GM18517 (cell line): ENCODE data around the gene CCDC120.

Experiments used
- ATAC-seq: cut with Tn5 transposase; IDR thresholded peaks from one replicate; pipeline ENCODE4 v1.9.1; 2021; ENCODE audit warnings: mild to moderate bottlenecking, moderate library complexity; ENCODE audit not compliant: unreplicated experiment

The CCDC120 gene, protein sequence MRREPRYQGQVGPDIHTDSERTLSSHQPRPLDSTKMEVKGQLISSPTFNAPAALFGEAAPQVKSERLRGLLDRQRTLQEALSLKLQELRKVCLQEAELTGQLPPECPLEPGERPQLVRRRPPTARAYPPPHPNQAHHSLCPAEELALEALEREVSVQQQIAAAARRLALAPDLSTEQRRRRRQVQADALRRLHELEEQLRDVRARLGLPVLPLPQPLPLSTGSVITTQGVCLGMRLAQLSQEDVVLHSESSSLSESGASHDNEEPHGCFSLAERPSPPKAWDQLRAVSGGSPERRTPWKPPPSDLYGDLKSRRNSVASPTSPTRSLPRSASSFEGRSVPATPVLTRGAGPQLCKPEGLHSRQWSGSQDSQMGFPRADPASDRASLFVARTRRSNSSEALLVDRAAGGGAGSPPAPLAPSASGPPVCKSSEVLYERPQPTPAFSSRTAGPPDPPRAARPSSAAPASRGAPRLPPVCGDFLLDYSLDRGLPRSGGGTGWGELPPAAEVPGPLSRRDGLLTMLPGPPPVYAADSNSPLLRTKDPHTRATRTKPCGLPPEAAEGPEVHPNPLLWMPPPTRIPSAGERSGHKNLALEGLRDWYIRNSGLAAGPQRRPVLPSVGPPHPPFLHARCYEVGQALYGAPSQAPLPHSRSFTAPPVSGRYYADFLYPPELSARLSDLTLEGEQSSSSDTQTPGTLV

DNA sequence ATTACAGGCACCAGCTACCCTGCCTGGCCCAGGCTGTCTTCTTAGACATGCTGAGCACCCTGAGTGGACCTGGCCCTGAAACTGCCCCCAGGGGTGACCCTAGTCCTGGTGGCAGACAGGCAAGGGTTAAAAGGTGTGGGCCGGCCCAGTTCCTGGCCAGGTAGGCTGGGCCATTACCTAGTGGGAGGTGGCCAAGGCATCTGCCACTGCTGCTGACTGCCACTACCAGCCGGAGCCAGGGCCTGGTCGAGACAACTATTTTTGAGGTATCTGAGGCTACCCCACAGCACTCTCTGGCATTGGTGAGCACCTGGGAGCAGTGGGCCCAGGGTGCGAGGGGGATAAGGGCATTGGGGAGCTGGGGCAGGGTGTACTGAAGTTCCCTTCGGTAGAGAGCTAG is at the start of gene CCDC120:
CCDC120 (plus strand) TSS at position 206 of the 400 bp plus-strand sequence. CDS start 3,043 bp downstream, outside the sequence.
- no peak for ATAC-seq

DNA sequence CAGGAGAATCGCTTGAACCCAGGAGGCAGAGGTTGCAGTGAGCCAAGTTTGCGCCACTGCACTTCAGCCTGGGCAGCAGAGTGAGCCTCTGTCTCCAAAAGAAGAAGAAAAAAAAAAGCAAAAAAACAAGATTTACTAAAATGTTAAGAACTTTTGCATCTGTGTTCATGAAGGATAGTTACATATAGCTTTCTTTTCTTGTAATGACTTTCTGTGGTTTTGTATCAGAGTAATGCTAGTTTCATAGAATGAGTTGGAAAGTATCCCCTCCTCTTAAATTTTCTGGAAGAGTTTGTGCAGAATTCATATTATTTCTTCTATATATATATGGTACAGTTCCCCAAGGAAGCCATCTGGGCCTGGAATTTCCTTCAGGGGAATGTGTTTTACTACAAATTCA is 39.7 kb upstream of the CCDC120 start:
- no peak for ATAC-seq

GRCh38 chrX:49019599-49020249 is 39.1 kb upstream of the CCDC120 start:
- ATAC-seq = no peak

GRCh38 chrX:49029876-49030275 is 28.9 kb upstream of the CCDC120 start:
- no peak for ATAC-seq

DNA sequence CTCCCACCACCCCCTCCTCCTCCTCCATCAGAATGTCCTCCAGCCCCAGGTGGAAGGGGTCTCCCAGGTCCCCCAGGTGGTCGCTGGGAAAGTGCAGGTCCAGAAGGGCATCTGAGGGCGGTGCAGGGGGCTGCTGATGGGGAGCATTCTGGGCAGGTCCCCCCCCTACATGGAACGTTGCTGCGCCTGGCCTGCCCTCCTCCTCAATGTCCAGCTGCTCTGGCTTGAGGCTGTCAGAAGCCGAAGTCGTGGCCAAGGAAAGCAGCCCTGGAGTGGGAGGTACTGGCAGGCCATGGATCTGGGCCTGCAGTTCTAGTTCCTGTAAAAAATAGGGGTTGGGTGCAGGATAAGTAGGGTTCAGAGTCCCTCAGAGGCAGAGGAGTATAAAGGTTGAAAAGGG is 28.5 kb upstream of the CCDC120 start:
- ATAC-seq = no peak

GRCh38 chrX:49037883-49038475 is 20.8 kb upstream of the CCDC120 start:
- no peak for ATAC-seq

- ATAC-seq = no peak
Observed at GRCh38 chrX:49039598-49040375, 19.0 kb upstream of the CCDC120 start.

DNA sequence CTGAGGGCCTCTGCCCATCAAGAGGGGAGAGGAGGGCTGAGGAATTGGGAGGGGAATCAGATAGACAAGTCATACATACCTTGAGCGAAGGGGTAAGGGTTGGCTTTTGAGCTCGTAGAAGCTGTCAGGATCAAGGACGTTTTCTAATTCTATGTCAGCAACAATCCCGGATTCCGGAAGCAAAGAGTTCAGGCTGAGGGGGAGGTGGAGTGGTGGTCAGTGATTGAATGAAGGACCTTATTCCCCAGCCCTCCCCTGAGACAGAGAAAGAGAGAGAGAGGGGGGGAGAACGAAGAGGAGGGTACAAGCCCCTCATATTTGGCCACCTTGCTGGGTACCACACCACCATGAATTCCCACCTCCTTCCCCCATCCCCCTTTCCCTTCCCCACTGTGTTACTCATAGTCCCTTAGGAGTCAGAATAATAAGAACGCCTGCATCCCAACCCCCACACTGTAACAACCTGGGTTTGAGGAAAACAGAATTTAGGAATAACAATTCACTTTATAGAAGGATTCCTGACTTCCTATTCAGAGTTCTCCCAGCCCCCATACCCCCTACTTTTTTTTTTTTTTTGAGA is 18.3 kb upstream of the CCDC120 start:
- no peak for ATAC-seq

- no peak for ATAC-seq
Observed at GRCh38 chrX:49041744-49042580, 16.8 kb upstream of the CCDC120 start.

DNA sequence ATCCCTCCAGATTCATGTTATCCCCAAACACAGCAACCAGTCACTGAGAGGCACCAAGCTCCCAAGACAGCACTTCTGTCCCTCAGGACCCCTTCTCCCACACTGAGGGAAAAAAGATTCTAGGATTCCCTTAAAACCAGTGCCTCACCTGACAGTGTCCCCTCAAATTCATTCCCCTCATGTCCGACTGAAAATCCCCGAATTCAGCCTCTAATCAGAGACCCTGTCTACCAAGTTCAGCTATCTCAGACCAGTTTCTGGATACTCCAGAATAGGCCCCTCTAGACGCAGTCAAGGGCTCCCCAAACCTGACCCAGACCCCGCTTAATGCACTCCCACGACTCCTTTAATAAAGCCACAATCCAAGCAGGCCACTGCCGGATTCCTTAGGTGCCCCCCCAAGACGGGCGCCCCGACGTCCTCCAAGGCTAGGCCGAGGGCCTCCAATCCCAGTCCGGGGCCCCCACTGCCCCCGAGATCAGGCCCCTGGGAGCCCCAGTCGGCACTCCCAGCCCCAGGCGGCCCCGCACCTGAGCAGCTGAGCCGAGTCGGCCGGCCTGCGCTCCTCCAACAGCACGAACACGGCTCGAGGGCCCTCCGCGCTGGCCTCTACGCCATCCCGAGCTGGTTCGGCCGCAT is 16.1 kb upstream of the CCDC120 start:
- ATAC-seq = no peak

- ATAC-seq = peak; percentile 86
Observed at GRCh38 chrX:49043220-49043986, 15.4 kb upstream of the CCDC120 start, which contains the start of gene TFE3. Gene TFE3 (minus strand): TSS chrX:49043357. CDS start chrX:49043226, 131 bp downstream.

DNA sequence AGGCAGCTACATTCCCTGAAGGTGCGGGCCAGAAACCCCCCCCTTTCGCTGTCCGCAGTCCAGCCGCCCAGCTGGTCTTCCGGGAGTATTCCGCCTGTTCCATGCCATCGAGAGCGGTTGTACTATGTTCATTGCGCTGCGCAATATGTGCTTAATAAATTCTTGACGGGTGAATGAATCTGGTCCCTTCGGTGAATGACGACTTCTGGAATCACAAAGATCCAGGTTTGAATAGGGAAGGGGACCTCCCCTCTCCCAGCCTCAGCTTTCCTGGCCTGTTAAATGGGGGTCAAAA is 14.9 kb upstream of the CCDC120 start:
- no peak for ATAC-seq

DNA sequence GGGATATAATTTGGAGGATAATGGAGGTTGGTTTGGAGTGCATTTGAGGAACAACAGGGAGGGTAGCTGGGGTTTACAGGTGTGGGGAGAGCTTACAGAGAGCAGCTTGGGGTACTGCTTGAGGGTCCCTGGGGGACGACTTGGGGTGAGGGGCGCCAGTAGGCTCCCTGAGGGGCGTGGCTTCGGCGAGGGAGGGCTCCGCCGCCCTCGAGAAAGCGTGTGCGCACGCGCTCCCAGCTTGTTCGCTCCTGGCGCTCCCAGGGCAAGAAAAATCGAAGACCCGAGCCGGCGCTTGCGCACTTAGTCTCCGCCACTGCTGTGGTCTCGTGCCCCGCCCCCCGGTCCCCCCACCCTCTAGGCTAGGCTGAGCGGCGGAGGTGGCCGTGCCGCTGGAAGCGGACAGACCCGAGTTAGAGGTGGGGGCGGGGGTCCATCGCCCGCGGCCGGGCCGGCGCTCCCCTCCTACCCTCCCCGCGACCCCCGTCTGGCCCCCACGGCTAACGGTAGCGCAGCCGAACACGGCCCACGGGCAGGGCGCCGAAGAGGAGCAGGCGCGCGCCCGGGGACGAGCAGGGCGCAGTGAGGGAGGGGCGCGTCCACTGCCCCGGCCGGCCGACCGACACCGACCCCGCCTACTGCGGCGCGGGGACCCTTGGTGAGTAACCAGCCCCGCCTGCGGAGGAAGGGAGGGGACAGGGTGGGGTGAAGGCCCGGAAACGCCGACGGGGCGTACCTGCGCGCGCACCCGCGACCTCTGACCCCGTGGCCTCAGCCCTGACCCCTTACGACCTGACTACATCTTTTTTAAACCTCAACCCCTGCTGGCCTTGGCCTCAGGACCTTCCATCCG is 5.4 kb upstream of the CCDC120 start:
- no peak for ATAC-seq

GRCh38 chrX:49054073-49054762 is 4.6 kb upstream of the CCDC120 start:
- ATAC-seq = no peak

DNA sequence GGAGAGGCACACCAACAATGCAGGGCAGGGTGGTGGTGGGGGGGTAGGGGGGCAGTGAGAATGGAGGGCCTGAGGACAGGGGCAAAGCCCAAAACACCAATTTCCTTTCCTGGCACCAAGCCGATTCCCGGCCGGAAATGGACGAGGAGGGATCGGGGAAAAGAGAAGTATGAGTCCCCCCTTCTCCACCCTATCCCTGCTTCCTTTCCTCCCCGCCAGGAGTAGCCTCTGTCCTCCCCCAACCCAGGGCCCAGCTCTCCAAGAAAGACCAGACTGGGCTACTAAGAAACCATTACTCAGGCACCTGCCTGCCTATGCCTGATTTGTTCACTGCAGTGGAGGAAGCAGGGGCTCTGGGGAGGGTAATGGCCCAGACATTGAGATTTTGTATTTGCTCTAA is 402 bp downstream of the CCDC120 start:
- ATAC-seq = no peak

- ATAC-seq = no peak
Observed at GRCh38 chrX:49059681-49060085, 884 bp downstream of the CCDC120 start.

- no peak for ATAC-seq
Observed at GRCh38 chrX:49060914-49061313, 2.1 kb downstream of the CCDC120 start.
